A204.1 (cell line): ENCODE measurements around the gene DDX49.
"Not testable (repeated sequence)": the region's sequence is repeated elsewhere in the genome, so short reads cannot be mapped to it uniquely, and the experiment has no call there.

Experiments used
- FAIRE-seq: peaks from 2 replicates; lab custom pipeline; 2012; peaks lifted over from hg19 to GRCh38; lab: Jason Lieb, UNC

The DDX49 gene

GRCh38 chr19:18942692-18943091 lies 23.2 kb downstream of the DDX49 start:
- no peak for FAIRE-seq

- no peak for FAIRE-seq
Observed at GRCh38 chr19:18943465-18943864, 23.9 kb downstream of the DDX49 start.

- no peak for FAIRE-seq
Observed at GRCh38 chr19:18945297-18945696, 25.8 kb downstream of the DDX49 start.

GRCh38 chr19:18946335-18946734 lies 26.8 kb downstream of the DDX49 start:
- no peak for FAIRE-seq

- no peak for FAIRE-seq
Observed at GRCh38 chr19:18946918-18947317, 27.4 kb downstream of the DDX49 start.

GRCh38 chr19:18948075-18948975 lies 28.8 kb downstream of the DDX49 start:
- no peak for FAIRE-seq

- no peak for FAIRE-seq
Observed at GRCh38 chr19:18948976-18949356, 29.5 kb downstream of the DDX49 start.

GRCh38 chr19:18949858-18950257 lies 30.3 kb downstream of the DDX49 start:
- no peak for FAIRE-seq

- FAIRE-seq = no peak
Observed at GRCh38 chr19:18951721-18952281, 32.3 kb downstream of the DDX49 start.

- FAIRE-seq = not testable (repeated sequence)
Observed at GRCh38 chr19:18952364-18953003, 33.0 kb downstream of the DDX49 start.

- FAIRE-seq = no peak
Observed at GRCh38 chr19:18954094-18954493, 34.6 kb downstream of the DDX49 start.

GRCh38 chr19:18955042-18955441 lies 35.5 kb downstream of the DDX49 start:
- FAIRE-seq = no peak

GRCh38 chr19:18960370-18960769 lies 40.9 kb downstream of the DDX49 start:
- no peak for FAIRE-seq

- no peak for FAIRE-seq
Observed at GRCh38 chr19:18961767-18962620, 42.5 kb downstream of the DDX49 start.

GRCh38 chr19:18964121-18964520 lies 44.6 kb downstream of the DDX49 start:
- no peak for FAIRE-seq

GRCh38 chr19:18966307-18966706 lies 46.8 kb downstream of the DDX49 start:
- no peak for FAIRE-seq

- FAIRE-seq = no peak
Observed at GRCh38 chr19:18967358-18968146, 48.0 kb downstream of the DDX49 start.

GRCh38 chr19:18969931-18970659 lies 50.6 kb downstream of the DDX49 start:
- FAIRE-seq = peak; percentile 71

GRCh38 chr19:18972301-18972811 lies 52.8 kb downstream of the DDX49 start:
- no peak for FAIRE-seq

- FAIRE-seq = no peak
Observed at GRCh38 chr19:18972851-18973250, 53.3 kb downstream of the DDX49 start.

- FAIRE-seq = no peak
Observed at GRCh38 chr19:18975011-18975410, 55.5 kb downstream of the DDX49 start.
